Measurements from ENCODE around the gene NCEH1.
A peak's percentile ranks its signal among the peaks of the same experiment; 100 is the strongest.
"Not testable (repeated sequence)": the region's sequence is repeated elsewhere in the genome, so short reads cannot be mapped to it uniquely, and the experiment has no call there.

The NCEH1 gene

GRCh38 chr3:172600644-172601065 lies 110.2 kb downstream of the NCEH1 start:
- no peak for TF ChIP-seq CTCF (IDR thresholded peaks at IDR 0.05; ENCODE audit: extremely low read depth, insufficient read depth, missing control alignments)
- no peak for DNase-seq (ENCODE audit: low spot score)
- in situ Hi-C loops (cut with MboI; ENCODE audit: low pct_unique_long_range_greater_than_20kb, low sequenced_read_pairs, unreplicated experiment), result no loop called here

GRCh38 chr3:172598904-172599303 lies 112.0 kb downstream of the NCEH1 start:
- TF ChIP-seq CTCF (IDR thresholded peaks at IDR 0.05; ENCODE audit: extremely low read depth, insufficient read depth, missing control alignments), result no peak
- in situ Hi-C loops (cut with MboI; ENCODE audit: low pct_unique_long_range_greater_than_20kb, low sequenced_read_pairs, unreplicated experiment), result loop anchor here (5.0 kb wide), 1 partner anchor 102 kb away; no protein-coding TSS in a partner anchor
- no peak for DNase-seq (ENCODE audit: low spot score)

- in situ Hi-C loops (cut with MboI; ENCODE audit: low pct_unique_long_range_greater_than_20kb, low sequenced_read_pairs, unreplicated experiment), result loop anchor here (5.0 kb wide), 1 partner anchor 99 kb away; no protein-coding TSS in a partner anchor
- no peak for DNase-seq (ENCODE audit: low spot score)
- TF ChIP-seq CTCF (IDR thresholded peaks at IDR 0.05; ENCODE audit: extremely low read depth, insufficient read depth, missing control alignments), result no peak
These were observed 114.5 kb downstream of the NCEH1 start for GRCh38 chr3:172596394-172596706.

GRCh38 chr3:172595664-172596393 lies 115.0 kb downstream of the NCEH1 start:
- TF ChIP-seq CTCF (IDR thresholded peaks at IDR 0.05; ENCODE audit: extremely low read depth, insufficient read depth, missing control alignments), result peak; percentile 88
- in situ Hi-C loops (cut with MboI; ENCODE audit: low pct_unique_long_range_greater_than_20kb, low sequenced_read_pairs, unreplicated experiment), result loop anchor here (5.0 kb wide), 1 partner anchor 99 kb away; no protein-coding TSS in a partner anchor
- DNase-seq (ENCODE audit: low spot score), result peak; percentile 73

- in situ Hi-C loops (cut with MboI; ENCODE audit: low pct_unique_long_range_greater_than_20kb, low sequenced_read_pairs, unreplicated experiment), result loop anchor here (5.0 kb wide), 1 partner anchor 98 kb away; no protein-coding TSS in a partner anchor
- not testable (repeated sequence) for DNase-seq (ENCODE audit: low spot score)
These were observed 115.8 kb downstream of the NCEH1 start for GRCh38 chr3:172594900-172595663.

- DNase-seq (ENCODE audit: low spot score), result no peak
- in situ Hi-C loops (cut with MboI; ENCODE audit: low pct_unique_long_range_greater_than_20kb, low sequenced_read_pairs, unreplicated experiment), result no loop called here
- no peak for TF ChIP-seq CTCF (IDR thresholded peaks at IDR 0.05; ENCODE audit: extremely low read depth, insufficient read depth, missing control alignments)
These were observed 117.8 kb downstream of the NCEH1 start for GRCh38 chr3:172592898-172593669.

Measured in GM13977 (cell line).